ENCODE data around the gene TCEA2.

The TCEA2 gene

GRCh38 chr20:64074184-64074789, 11.3 kb downstream of the TCEA2 start:
- TF ChIP-seq CTCF (conservative IDR thresholded peaks at IDR 0.05; ENCODE audit: low read depth, low read length) = no peak
- H3K4me1 ChIP-seq (ENCODE audit: low read depth, poor library complexity, severe bottlenecking) = peaks cover 20% of the 10 kb centered on the region
- no peak overlapping the region for H3K27ac ChIP-seq
- no peaks in the 10 kb centered on the region for H3K79me2 ChIP-seq (ENCODE audit: insufficient read depth, low read depth)
- 0 out of 2 replicates have a peak, but pooled peaks cover 3% of the 10 kb centered on the region for H3K27me3 ChIP-seq (ENCODE audit: insufficient read depth, low read depth)
- no peaks in the 10 kb centered on the region for H4K20me1 ChIP-seq (ENCODE audit: insufficient read depth)
- H3K36me3 ChIP-seq (ENCODE audit: insufficient read depth) = no peaks in the 10 kb centered on the region
- H3K4me2 ChIP-seq = no peak overlapping the region
- no peak overlapping the region for H2AFZ ChIP-seq (ENCODE audit: low read depth)
- H3K9ac ChIP-seq = no peak overlapping the region
- H3K4me3 ChIP-seq (IDR thresholded peaks at IDR 0.05; ENCODE audit: insufficient read depth, low read depth, low read length) = no peak overlapping the region

GRCh38 chr20:64074963-64075362, 12.0 kb downstream of the TCEA2 start:
- no peaks in the 10 kb centered on the region for H3K79me2 ChIP-seq (ENCODE audit: insufficient read depth, low read depth)
- H3K4me2 ChIP-seq = no peak overlapping the region
- H3K4me1 ChIP-seq (ENCODE audit: low read depth, poor library complexity, severe bottlenecking) = peaks cover 20% of the 10 kb centered on the region
- H3K9ac ChIP-seq = no peak overlapping the region
- H3K36me3 ChIP-seq (ENCODE audit: insufficient read depth) = no peaks in the 10 kb centered on the region
- no peak overlapping the region for H2AFZ ChIP-seq (ENCODE audit: low read depth)
- no peaks in the 10 kb centered on the region for H4K20me1 ChIP-seq (ENCODE audit: insufficient read depth)
- no peak for TF ChIP-seq CTCF (conservative IDR thresholded peaks at IDR 0.05; ENCODE audit: low read depth, low read length)
- H3K27ac ChIP-seq = no peak overlapping the region
- 0 out of 2 replicates have a peak, but pooled peaks cover 6% of the 10 kb centered on the region for H3K27me3 ChIP-seq (ENCODE audit: insufficient read depth, low read depth)
- no peak overlapping the region for H3K4me3 ChIP-seq (IDR thresholded peaks at IDR 0.05; ENCODE audit: insufficient read depth, low read depth, low read length)

- Histone ChIP-seq H3K27ac (no peak overlapping the region), H2AFZ (ENCODE audit: low read depth) (no peak overlapping the region), H3K36me3 (ENCODE audit: insufficient read depth) (no peaks in the 10 kb centered on the region), H3K4me3 (IDR thresholded peaks at IDR 0.05; ENCODE audit: insufficient read depth, low read depth, low read length) (no peak overlapping the region), H3K79me2 (ENCODE audit: insufficient read depth, low read depth) (no peaks in the 10 kb centered on the region), H3K4me1 (ENCODE audit: low read depth, poor library complexity, severe bottlenecking) (peaks cover 20% of the 10 kb centered on the region), H3K27me3 (ENCODE audit: insufficient read depth, low read depth) (peaks cover 12% of the 10 kb centered on the region; the same call in 1 of the 2 replicates), H3K4me2 (no peak overlapping the region), H3K9ac (no peak overlapping the region), H4K20me1 (ENCODE audit: insufficient read depth) (no peaks in the 10 kb centered on the region)
- TF ChIP-seq CTCF (conservative IDR thresholded peaks at IDR 0.05; ENCODE audit: low read depth, low read length) = no peak
Observed at GRCh38 chr20:64075556-64075955, 12.6 kb downstream of the TCEA2 start.

GRCh38 chr20:64076061-64076997, 13.3 kb downstream of the TCEA2 start:
- Histone ChIP-seq H3K36me3 (ENCODE audit: insufficient read depth) (no peaks in the 10 kb centered on the region), H2AFZ (ENCODE audit: low read depth) (no peak overlapping the region), H3K27ac (no peak overlapping the region), H4K20me1 (ENCODE audit: insufficient read depth) (no peaks in the 10 kb centered on the region), H3K4me1 (ENCODE audit: low read depth, poor library complexity, severe bottlenecking) (peaks cover 20% of the 10 kb centered on the region), H3K9ac (no peak overlapping the region), H3K27me3 (ENCODE audit: insufficient read depth, low read depth) (peaks cover 19% of the 10 kb centered on the region; the same call in 1 of the 2 replicates), H3K4me3 (IDR thresholded peaks at IDR 0.05; ENCODE audit: insufficient read depth, low read depth, low read length) (no peak overlapping the region), H3K4me2 (no peak overlapping the region), H3K79me2 (ENCODE audit: insufficient read depth, low read depth) (no peaks in the 10 kb centered on the region)
- no peak for TF ChIP-seq CTCF (conservative IDR thresholded peaks at IDR 0.05; ENCODE audit: low read depth, low read length)
